Mammary epithelial cell (primary cell): Measurements from ENCODE around the gene STK39.

Experiments
- EZH2 ChIP-seq: IDR thresholded peaks from 2 replicates; pipeline ENCODE4 v1.6.1; 2012; ENCODE audit warnings: low read length, inconsistent platforms, borderline replicate concordance
- TF ChIP-seq, protein P1 (sequence below), 2 donors: IDR thresholded peaks in 1 of 2; conservative IDR thresholded peaks in 1 of 2; 2 replicates each; pipeline ENCODE4 v1.5.1; 2011 to 2012; ENCODE audit warnings: inconsistent platforms in 2 of 2, low read length in 2 of 2, mild to moderate bottlenecking in 2 of 2, control low read depth in 1 of 2, low read depth in 1 of 2; ENCODE audit not compliant: insufficient read depth in 1 of 2; ENCODE audit errors: extremely low read depth in 1 of 2

DNA sequence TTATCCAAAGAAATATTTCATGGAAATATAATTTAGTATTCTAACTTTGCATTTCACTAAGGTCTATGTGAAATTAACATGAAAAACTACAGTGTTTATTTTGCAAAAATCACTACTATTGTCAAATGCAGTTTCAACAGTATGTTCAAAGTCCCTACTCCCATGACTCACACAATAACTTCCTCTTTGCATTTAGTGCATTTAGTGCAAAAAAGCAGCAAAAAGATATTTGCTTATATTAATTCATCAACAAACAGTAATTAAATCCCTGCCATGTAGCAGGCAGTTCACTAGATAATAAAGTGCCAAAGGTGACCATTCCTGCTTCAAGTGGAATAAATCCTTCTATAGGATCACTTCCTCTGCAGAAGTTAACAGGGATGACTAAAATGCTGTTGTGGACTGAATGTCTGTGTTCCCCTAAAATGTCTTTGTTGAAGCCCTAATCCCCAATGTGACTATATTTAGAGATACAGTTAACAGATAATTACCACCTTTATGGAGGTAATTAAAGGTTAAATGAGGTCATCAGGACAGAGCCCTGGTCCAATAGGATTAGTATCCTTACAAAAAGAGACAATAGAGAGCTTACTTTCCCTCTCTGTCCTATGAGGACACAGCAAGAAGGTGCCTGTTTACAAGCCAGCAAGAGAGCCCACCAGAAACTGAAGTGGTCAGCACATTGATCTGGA lies 61.7 kb downstream of the STK39 start:
- TF ChIP-seq EZH2, result no peak
- TF ChIP-seq, protein P1, sequence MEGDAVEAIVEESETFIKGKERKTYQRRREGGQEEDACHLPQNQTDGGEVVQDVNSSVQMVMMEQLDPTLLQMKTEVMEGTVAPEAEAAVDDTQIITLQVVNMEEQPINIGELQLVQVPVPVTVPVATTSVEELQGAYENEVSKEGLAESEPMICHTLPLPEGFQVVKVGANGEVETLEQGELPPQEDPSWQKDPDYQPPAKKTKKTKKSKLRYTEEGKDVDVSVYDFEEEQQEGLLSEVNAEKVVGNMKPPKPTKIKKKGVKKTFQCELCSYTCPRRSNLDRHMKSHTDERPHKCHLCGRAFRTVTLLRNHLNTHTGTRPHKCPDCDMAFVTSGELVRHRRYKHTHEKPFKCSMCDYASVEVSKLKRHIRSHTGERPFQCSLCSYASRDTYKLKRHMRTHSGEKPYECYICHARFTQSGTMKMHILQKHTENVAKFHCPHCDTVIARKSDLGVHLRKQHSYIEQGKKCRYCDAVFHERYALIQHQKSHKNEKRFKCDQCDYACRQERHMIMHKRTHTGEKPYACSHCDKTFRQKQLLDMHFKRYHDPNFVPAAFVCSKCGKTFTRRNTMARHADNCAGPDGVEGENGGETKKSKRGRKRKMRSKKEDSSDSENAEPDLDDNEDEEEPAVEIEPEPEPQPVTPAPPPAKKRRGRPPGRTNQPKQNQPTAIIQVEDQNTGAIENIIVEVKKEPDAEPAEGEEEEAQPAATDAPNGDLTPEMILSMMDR (conservative IDR thresholded peaks at IDR 0.05 in 1 of 2, IDR thresholded peaks at IDR 0.05 in 1 of 2; ENCODE audit: extremely low read depth in 1 of 2, insufficient read depth in 1 of 2, low read depth in 1 of 2, low read length in 2 of 2), result no peak
